Activated T-helper 1 cell treated with anti-CD3 and anti-CD28 coated beads, Interleukin-12 subunit alpha, Interleukin-12 subunit beta, Interleukin-2, Interleukin-4 antibody, amounts not matched to agents 30 ng/mL and 10 ng/mL and 1 ng/mL, durations not matched to agents 14 hours and 24 hours and 36 hours (primary cell): ENCODE measurements around the gene CILP. TPM values are rescaled to one million over a fixed set of nuclear protein-coding genes. Genes with fewer than 3 reads are reported as not detected.

Source experiments
- DNase-seq: peaks from one replicate; pipeline ENCODE4 v3.0.0; 2021; ENCODE audit warnings: low spot score
- H3K27ac Mint-ChIP-seq: one replicate; pipeline ENCODE4 v1.8.0; 2021; ENCODE audit warnings: mild to moderate bottlenecking, mixed read lengths
- H3K27me3 Mint-ChIP-seq: one replicate; pipeline ENCODE4 v1.8.0; 2022; ENCODE audit warnings: mild to moderate bottlenecking, moderate library complexity, mixed read lengths; ENCODE audit not compliant: insufficient read depth
- H3K36me3 Mint-ChIP-seq: one replicate; pipeline ENCODE4 v1.8.0; 2021; ENCODE audit warnings: low read depth, mixed read lengths
- H3K4me1 Mint-ChIP-seq: one replicate; pipeline ENCODE4 v1.8.0; 2021; ENCODE audit warnings: low read depth, mixed read lengths
- H3K4me3 Mint-ChIP-seq: one replicate; pipeline ENCODE4 v1.8.0; 2021; ENCODE audit warnings: mild to moderate bottlenecking, moderate library complexity, mixed read lengths
- H3K9me3 Mint-ChIP-seq: one replicate; pipeline ENCODE4 v1.8.0; 2021; ENCODE audit warnings: mixed read lengths
- intact Hi-C: fragments of 100-400 bp; cut with micrococcal nuclease; formaldehyde crosslinking; loops from one replicate; pipeline ENCODE4 v1.15.1; 2024
- total RNA-seq: library from RNA; stranded (reverse); gene quantifications from 2 replicates; pipeline ENCODE4 v1.2.3, GENCODE V29; 2022

Gene CILP
- total RNA-seq, 1 donor from 2014 or later = not detected

- intact Hi-C loops = no loop called here
Observed at GRCh38 chr15:65215496-65215895, 4.2 kb upstream of the CILP start.

DNA sequence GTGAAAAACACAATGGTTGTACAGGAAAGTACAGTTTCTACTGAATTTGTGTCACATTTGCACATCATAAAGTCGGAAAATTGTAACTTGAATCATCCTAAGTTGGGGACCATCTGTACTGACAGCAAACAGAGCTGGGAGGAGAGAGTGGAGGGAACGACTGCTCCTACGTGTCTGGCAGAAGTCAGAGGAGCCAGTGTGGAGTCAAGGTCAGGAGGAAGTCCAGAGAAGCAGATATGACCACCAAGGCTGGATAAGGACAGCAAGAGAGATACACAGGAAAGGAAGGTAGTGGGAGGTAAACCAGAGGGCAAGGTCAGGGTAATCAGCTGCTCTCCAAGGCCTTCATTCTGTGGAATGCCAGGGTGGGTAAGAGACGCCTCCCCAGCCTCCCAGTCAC lies 2.7 kb upstream of the CILP start:
- intact Hi-C loops = no loop called here
- H3K4me3 Mint-ChIP-seq = no peak overlapping the region

More at GRCh38 chr15:65215496-65215895, 4.2 kb upstream of the CILP start:
- Mint-ChIP-seq H3K4me3 (no peak overlapping the region), H3K36me3 (no peaks in the 10 kb centered on the region), H3K4me1 (peaks cover 10% of the 10 kb centered on the region), H3K9me3 (no peaks in the 10 kb centered on the region), H3K27me3 (no peaks in the 10 kb centered on the region), H3K27ac (no peak overlapping the region)
- no peak for DNase-seq

GRCh38 chr15:65213241-65213640 lies 2.0 kb upstream of the CILP start:
- Mint-ChIP-seq H3K9me3 (no peaks in the 10 kb centered on the region), H3K27ac (no peak overlapping the region), H3K27me3 (peaks cover 3% of the 10 kb centered on the region), H3K4me3 (no peak overlapping the region), H3K4me1 (no peaks in the 10 kb centered on the region), H3K36me3 (no peaks in the 10 kb centered on the region)
- DNase-seq = no peak
- intact Hi-C loops = no loop called here

More for the DNA sequence above, 2.7 kb upstream of the CILP start:
- H3K27me3 Mint-ChIP-seq = peaks cover 2% of the 10 kb centered on the region
- no peak for DNase-seq
- no peaks in the 10 kb centered on the region for H3K36me3 Mint-ChIP-seq
- H3K4me1 Mint-ChIP-seq = peaks cover 6% of the 10 kb centered on the region
- H3K9me3 Mint-ChIP-seq = no peaks in the 10 kb centered on the region
- peak overlapping the region; percentile 27 for H3K27ac Mint-ChIP-seq

DNA sequence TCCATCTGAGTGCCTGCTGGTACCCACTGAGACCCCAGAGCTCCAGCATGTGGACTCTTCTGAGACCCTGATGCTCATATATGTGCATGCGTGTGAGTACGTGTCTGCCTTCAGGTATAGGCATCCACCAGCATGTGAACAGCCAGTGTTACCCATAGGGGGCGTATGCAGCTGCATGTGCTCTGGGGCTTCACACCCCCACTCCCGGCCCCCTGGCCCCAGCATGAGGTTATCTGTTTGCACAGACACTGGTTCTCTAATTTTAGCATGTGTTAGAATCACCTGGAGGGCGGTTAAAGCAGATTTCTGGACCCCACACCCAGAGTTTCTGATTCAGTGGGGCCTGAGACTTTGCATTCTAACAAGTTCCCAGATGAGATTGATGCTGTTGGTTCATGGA lies 824 bp upstream of the CILP start:
- no peak for DNase-seq
- Mint-ChIP-seq H3K27ac (no peak overlapping the region), H3K4me1 (no peaks in the 10 kb centered on the region), H3K36me3 (no peaks in the 10 kb centered on the region), H3K4me3 (no peak overlapping the region), H3K27me3 (peaks cover 6% of the 10 kb centered on the region), H3K9me3 (no peaks in the 10 kb centered on the region)
- intact Hi-C loops = no loop called here

DNA sequence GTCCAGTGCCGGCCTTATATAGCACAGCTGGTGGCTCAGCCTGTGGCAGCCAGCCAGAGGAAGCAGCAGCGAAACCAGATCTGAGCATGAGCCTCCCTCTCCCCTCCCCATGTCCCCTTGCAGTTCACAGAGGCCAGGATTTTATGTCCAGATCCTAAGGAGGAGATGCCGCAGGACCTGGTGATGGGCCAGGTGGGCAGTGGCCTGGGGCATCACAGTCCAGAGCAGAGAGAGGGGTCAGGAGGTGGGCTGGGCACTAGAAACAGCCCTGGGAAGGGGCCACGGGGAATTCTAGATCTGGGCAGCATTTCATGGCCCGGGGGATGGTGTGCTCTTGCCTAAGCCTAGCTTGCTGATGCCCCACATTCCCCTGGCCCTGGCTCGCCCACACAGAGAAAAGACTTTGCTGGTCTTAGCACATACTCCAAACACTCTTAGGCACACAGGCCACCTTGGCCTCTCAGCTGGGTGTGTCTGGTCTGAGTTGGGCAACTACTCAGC lies 259 bp upstream of the CILP start:
- Mint-ChIP-seq H3K27me3 (peaks cover 6% of the 10 kb centered on the region), H3K36me3 (no peaks in the 10 kb centered on the region), H3K4me3 (no peak overlapping the region), H3K4me1 (no peaks in the 10 kb centered on the region), H3K9me3 (no peaks in the 10 kb centered on the region), H3K27ac (no peak overlapping the region)
- no peak for DNase-seq
- intact Hi-C loops = no loop called here

DNA sequence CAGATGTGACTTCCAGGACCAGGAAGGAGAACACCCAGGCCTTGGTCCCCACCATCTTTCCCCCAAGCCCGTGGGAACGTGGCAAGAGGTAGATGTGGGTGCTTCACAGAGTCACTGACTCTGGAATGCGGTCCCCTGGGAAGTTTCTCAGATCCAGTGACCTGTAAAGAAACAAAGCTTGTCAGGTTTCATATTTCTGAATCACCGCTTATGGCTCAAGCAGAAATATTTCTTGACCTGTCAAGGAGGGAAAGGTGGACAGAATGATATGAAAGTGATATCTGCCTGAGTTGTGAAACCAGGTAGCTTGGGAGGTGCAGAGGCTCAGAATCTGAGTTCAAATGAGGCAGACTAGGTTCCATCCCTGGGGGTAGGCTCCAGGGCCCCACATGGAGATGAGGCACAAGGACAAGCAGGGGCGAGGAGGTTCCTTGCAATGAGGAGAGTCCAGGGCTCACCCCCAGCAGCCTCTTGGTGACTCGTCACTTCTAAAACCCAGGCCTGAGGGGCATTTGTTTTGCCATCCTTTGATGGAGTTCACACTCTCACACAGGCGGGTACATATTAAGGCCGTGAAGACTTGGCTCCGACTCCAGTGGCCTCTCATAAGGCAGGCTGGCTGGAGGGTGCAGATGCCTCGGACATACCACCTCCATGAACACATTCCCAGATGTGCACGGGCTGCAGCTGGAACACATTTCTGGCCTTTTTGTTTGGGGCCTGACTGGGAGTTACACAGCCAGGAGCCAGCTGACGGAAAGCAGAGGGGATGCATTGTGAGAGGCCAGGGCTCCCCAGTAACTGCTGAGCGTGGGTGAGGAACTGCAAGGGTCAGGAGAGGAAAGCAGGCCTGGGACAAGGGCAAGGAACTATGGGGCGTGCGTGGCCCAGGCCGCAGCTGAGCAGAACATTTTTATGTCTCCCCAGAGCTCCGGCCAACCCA lies 1.3 kb downstream of the CILP start:
- H3K9me3 Mint-ChIP-seq = no peaks in the 10 kb centered on the region
- H3K27me3 Mint-ChIP-seq = peaks cover 6% of the 10 kb centered on the region
- no peak overlapping the region for H3K27ac Mint-ChIP-seq
- no peak overlapping the region for H3K4me3 Mint-ChIP-seq
- DNase-seq = no peak
- no peaks in the 10 kb centered on the region for H3K36me3 Mint-ChIP-seq
- intact Hi-C loops = no loop called here
- H3K4me1 Mint-ChIP-seq = no peaks in the 10 kb centered on the region

GRCh38 chr15:65208647-65209046 lies 2.6 kb downstream of the CILP start:
- H3K4me1 Mint-ChIP-seq = no peaks in the 10 kb centered on the region
- H3K9me3 Mint-ChIP-seq = no peaks in the 10 kb centered on the region
- H3K36me3 Mint-ChIP-seq = no peaks in the 10 kb centered on the region
- H3K4me3 Mint-ChIP-seq = no peak overlapping the region
- H3K27me3 Mint-ChIP-seq = peaks cover 11% of the 10 kb centered on the region
- no peak for DNase-seq
- H3K27ac Mint-ChIP-seq = no peak overlapping the region
- intact Hi-C loops = no loop called here

- Mint-ChIP-seq H3K36me3 (no peaks in the 10 kb centered on the region), H3K27me3 (peaks cover 11% of the 10 kb centered on the region), H3K9me3 (no peaks in the 10 kb centered on the region), H3K4me1 (no peaks in the 10 kb centered on the region), H3K27ac (no peak overlapping the region), H3K4me3 (no peak overlapping the region)
- no peak for DNase-seq
- intact Hi-C loops = no loop called here
Observed at GRCh38 chr15:65207280-65207840, 3.9 kb downstream of the CILP start.

DNA sequence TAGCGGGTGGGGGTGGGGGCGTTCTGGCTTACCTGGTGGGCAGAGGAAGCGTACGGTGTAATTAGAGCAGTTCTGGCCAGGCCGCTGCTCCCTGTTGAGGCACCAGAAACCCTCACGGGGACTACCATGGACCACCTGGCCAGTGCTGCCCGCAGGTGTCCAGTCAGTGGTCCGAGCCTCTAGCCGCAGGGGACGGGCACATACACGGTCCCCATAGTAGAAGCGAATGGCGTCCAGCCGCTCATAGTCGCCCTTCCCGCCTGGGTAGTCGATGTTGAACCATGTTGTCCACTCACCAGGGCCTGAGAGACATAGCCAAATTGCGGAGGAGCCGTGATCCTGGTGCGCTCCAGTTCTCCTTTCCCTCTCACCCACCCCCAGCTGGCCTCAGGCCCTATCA lies 4.5 kb downstream of the CILP start:
- DNase-seq = no peak
- H3K27ac Mint-ChIP-seq = no peak overlapping the region
- intact Hi-C loops = no loop called here

DNA sequence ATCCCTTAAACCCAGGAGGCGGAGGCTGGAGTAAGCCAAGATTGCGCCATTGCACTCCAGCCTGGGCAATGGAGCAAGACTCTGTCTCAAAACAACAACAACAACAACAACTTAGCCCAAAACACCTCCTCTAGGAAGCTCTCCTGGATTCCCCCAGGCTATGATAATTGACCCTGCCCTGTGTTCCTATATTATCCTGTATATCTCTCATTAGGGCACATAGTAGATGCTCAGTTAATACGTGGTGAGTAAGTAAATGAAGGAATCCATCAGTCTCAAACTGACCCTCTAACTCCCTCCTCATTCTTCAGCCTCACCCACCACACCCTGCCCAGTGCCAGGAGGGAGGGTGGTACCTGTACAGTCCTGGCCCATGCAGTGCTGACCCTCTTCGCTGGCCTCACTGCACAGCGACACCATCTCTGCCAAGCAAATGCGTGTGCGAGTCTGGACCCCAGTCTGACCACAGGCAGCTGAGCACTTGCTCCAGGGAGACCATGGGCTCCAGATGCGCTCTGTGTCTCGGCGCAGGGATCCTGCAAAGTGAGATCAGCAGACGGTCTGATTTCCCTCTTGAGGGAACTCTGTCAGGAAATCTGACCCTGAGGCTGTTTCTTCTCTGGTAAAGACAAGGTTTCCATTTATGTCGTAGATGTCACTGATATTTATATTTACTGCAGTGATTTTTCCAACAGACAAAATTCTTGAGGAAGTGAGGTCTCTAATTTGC lies 6.2 kb downstream of the CILP start:
- intact Hi-C loops = no loop called here
- H3K36me3 Mint-ChIP-seq = no peaks in the 10 kb centered on the region
- no peak overlapping the region for H3K27ac Mint-ChIP-seq
- no peak overlapping the region for H3K4me3 Mint-ChIP-seq
- H3K4me1 Mint-ChIP-seq = no peaks in the 10 kb centered on the region
- H3K9me3 Mint-ChIP-seq = no peaks in the 10 kb centered on the region
- DNase-seq = no peak
- H3K27me3 Mint-ChIP-seq = peaks cover 14% of the 10 kb centered on the region

More for the DNA sequence above, 4.5 kb downstream of the CILP start:
- Mint-ChIP-seq H3K9me3 (no peaks in the 10 kb centered on the region), H3K4me3 (no peak overlapping the region), H3K36me3 (no peaks in the 10 kb centered on the region), H3K27me3 (peaks cover 11% of the 10 kb centered on the region), H3K4me1 (no peaks in the 10 kb centered on the region)

DNA sequence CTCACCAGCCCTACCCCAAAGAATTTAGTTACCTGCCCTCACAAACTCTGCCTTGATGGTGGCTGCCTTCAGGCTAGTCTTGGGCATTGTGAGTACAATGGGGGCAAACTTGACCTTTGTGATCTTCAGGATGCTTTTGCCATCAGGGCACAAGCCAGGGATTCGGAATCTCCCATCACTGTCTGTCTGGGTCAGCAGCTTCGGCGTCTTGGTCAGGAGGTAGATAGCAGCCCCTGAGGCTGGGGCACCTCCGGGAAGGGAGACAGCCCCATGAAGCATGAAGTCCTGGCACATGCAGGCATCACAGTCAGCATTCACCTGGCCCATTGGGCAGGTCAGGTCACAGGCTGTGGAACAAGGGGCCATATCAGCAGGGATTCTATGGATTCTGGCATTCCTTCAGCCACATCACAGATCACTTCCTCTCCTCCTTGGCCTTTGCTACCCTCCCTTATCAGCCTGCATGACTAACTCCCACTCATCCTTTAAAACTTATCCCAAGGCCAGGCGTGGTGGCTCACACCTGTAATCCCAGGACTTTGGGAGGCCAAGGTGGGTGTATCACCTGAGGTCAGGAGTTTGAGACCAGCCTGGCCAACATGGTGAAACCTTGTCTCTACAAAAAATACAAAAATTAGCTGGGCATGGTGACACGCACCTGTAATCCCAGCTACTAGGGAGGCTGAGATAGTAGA lies 6.9 kb downstream of the CILP start:
- no peak for DNase-seq
- Mint-ChIP-seq H3K27me3 (peaks cover 13% of the 10 kb centered on the region), H3K9me3 (no peaks in the 10 kb centered on the region), H3K27ac (no peak overlapping the region), H3K4me3 (no peak overlapping the region), H3K4me1 (no peaks in the 10 kb centered on the region), H3K36me3 (no peaks in the 10 kb centered on the region)
- intact Hi-C loops = no loop called here

DNA sequence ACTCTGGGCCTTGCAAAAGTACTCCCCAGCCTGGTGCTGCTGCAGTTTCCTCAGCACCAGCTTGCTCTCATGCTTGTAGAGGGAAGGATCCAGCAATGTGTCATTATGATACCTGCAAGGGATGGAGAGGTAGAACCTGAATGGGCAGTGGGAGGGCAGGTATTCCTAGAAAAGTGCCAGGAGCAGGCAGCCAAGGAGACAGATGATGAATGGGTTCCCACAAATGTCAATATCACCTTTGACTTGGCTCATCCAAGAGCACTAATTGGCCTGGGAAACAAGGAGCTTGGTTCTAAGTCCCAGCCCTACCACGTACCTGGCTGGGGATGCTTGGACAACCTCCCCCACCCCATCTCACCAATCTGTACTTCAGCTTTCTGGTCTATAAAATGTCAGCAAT lies 9.4 kb downstream of the CILP start:
- Mint-ChIP-seq H3K27ac (no peak overlapping the region), H3K9me3 (no peaks in the 10 kb centered on the region), H3K36me3 (no peaks in the 10 kb centered on the region), H3K4me1 (no peaks in the 10 kb centered on the region), H3K27me3 (peaks cover 8% of the 10 kb centered on the region), H3K4me3 (no peak overlapping the region)
- intact Hi-C loops = no loop called here
- no peak for DNase-seq
